HCT116 (cell line): ENCODE results near the gene C10orf105. TPM values are rescaled to one million over a fixed set of nuclear protein-coding genes. Genes with fewer than 3 reads are reported as not detected.

Source experiments
- ATAC-seq: fragments of 200-7000 bp; cut with Tn5 transposase; 2 replicates; pipeline ENCODE4 v1.9.1; 2020; ENCODE audit warnings: mild to moderate bottlenecking, moderate library complexity
- BruUV-seq: library from RNA; stranded (reverse); fragments of 400-500 nt; replicated peaks from 2 replicates; lab custom pipeline; 2021; lab: Mats Ljungman, UMichigan
- CTCF ChIA-PET: fragments of 300-600 bp; sonication (Branson Sonifier 250); formaldehyde crosslinking; loops from one replicate; lab custom pipeline; 2021; ENCODE audit warnings: antibody characterized with exemption; lab: Charles Lee
- POLR2A ChIA-PET: fragments of 300-600, 350-600 bp; sonication (Branson Sonifier 250); formaldehyde crosslinking; loops from one replicate; lab custom pipeline; 2021; ENCODE audit warnings: antibody characterized with exemption; lab: Charles Lee
- RAD21 ChIA-PET, 2 experiments: fragments of 300-600 bp; sonication (Branson Sonifier 250); formaldehyde crosslinking; loops; one replicate each; lab custom pipeline; 2023; ENCODE audit warnings: low total read pairs in 2 of 2; ENCODE audit not compliant: uncharacterized antibody in 2 of 2, unreplicated experiment in 2 of 2, low non-redundant PET in 1 of 2; lab: Charles Lee
- DNase-seq: peaks from one replicate; pipeline ENCODE4 v3.0.0-alpha.2; 2010; ENCODE audit warnings: low read depth, low spot score
- H2AFZ ChIP-seq: fragments of 200-600 bp; shearing (Covaris generic), sonication (generic); 2 replicates; pipeline ENCODE4 v1.6.1; 2017; ENCODE audit warnings: low read depth, mixed run types, mixed read lengths, antibody characterized with exemption, low read length; ENCODE audit not compliant: poor library complexity, severe bottlenecking
- H3K27ac ChIP-seq: 2 replicates; pipeline ENCODE4 v1.5.1; 2012; ENCODE audit warnings: low read depth, low read length
- H3K27me3 ChIP-seq: fragments of 200-600 bp; sonication (generic); 2 replicates; pipeline ENCODE4 v1.6.1; 2016; ENCODE audit warnings: mixed run types, low read length, mixed read lengths; ENCODE audit not compliant: insufficient read depth
- H3K36me3 ChIP-seq, 2 experiments: fragments of 200-500 bp in 1 of 2; fragments of 200-600 bp in 1 of 2; sonication (Bioruptor generic) in 1 of 2; sonication (generic) in 1 of 2; 2 replicates each; pipeline versions ENCODE4 v1.5.1 to v1.6.1; 2014 to 2016; ENCODE audit warnings: low read length in 2 of 2, inconsistent platforms in 1 of 2, mixed read lengths in 1 of 2, mixed run types in 1 of 2; ENCODE audit not compliant: insufficient read depth in 2 of 2, control insufficient read depth in 1 of 2
- H3K4me1 ChIP-seq, 2 experiments: fragments of 200-600 bp in 1 of 2; sonication (generic) in 1 of 2; 2 replicates each; pipeline versions ENCODE4 v1.5.1 to v1.6.1; 2012 to 2017; ENCODE audit warnings: low read length in 2 of 2, inconsistent platforms in 1 of 2, mild to moderate bottlenecking in 1 of 2, mixed read lengths in 1 of 2, mixed run types in 1 of 2, moderate library complexity in 1 of 2; ENCODE audit not compliant: insufficient read depth in 2 of 2, control insufficient read depth in 1 of 2
- H3K4me2 ChIP-seq: fragments of 200-600 bp; sonication (generic); 2 replicates; pipeline ENCODE4 v1.6.1; 2017; ENCODE audit warnings: mixed run types, low read length, mixed read lengths
- H3K4me3 ChIP-seq, 2 experiments: fragments of 200-600 bp in 1 of 2; sonication (generic) in 1 of 2; replicated peaks in 1 of 2; 2 replicates each; pipeline ENCODE4 v1.5.1; 2011 to 2016; ENCODE audit warnings: low read length in 2 of 2, control low read depth in 1 of 2, low read depth in 1 of 2, mild to moderate bottlenecking in 1 of 2, mixed read lengths in 1 of 2, mixed run types in 1 of 2
- H3K79me2 ChIP-seq: fragments of 200-600 bp; sonication (generic); 2 replicates; pipeline ENCODE4 v1.6.1; 2017; ENCODE audit warnings: mild to moderate bottlenecking, mixed run types, low read length, moderate library complexity, mixed read lengths; ENCODE audit not compliant: insufficient read depth
- H3K9ac ChIP-seq: fragments of 200-600 bp; sonication (generic); 2 replicates; pipeline ENCODE4 v1.6.1; 2016; ENCODE audit warnings: low read length, mixed read lengths
- H3K9me2 ChIP-seq: fragments of 200-600 bp; sonication (generic), shearing (Covaris generic); 2 replicates; pipeline ENCODE4 v1.6.1; 2017; ENCODE audit warnings: mixed run types, mild to moderate bottlenecking, moderate library complexity; ENCODE audit not compliant: insufficient read depth
- H3K9me3 ChIP-seq, 2 experiments: fragments of 200-500 bp in 1 of 2; fragments of 200-600 bp in 1 of 2; sonication (Bioruptor generic) in 1 of 2; sonication (generic) in 1 of 2; 2 replicates each; pipeline ENCODE4 v1.6.1; 2014 to 2017; ENCODE audit warnings: low read length in 2 of 2, mixed read lengths in 2 of 2, inconsistent platforms in 1 of 2, low read depth in 1 of 2, mild to moderate bottlenecking in 1 of 2, mixed run types in 1 of 2, moderate library complexity in 1 of 2; ENCODE audit not compliant: control insufficient read depth in 1 of 2, insufficient read depth in 1 of 2
- H4K20me1 ChIP-seq: fragments of 200-600 bp; sonication (generic), shearing (Covaris generic); 2 replicates; pipeline ENCODE4 v1.6.1; 2017; ENCODE audit warnings: mixed run types, mild to moderate bottlenecking, moderate library complexity; ENCODE audit not compliant: insufficient read depth
- ATF3 ChIP-seq: IDR thresholded peaks from 2 replicates; pipeline ENCODE4 v1.6.1; 2012
- CBX3 ChIP-seq: IDR thresholded peaks from 2 replicates; pipeline ENCODE4 v1.6.1; 2012; ENCODE audit warnings: low read depth
- CEBPB ChIP-seq: IDR thresholded peaks from 2 replicates; pipeline ENCODE4 v1.6.1; 2012; ENCODE audit warnings: low read depth
- CTCF ChIP-seq, 3 experiments: fragments of 200-600 bp in 1 of 3; sonication (generic) in 1 of 3; IDR thresholded peaks in 2 of 3; conservative IDR thresholded peaks in 1 of 3; 2 replicates each; pipeline ENCODE4 v1.5.1; 2012 to 2017; ENCODE audit warnings: low read depth in 2 of 3, low read length in 2 of 3, antibody characterized with exemption in 1 of 3, borderline replicate concordance in 1 of 3, control low read depth in 1 of 3, mild to moderate bottlenecking in 1 of 3, mixed read lengths in 1 of 3, mixed run types in 1 of 3, moderate library complexity in 1 of 3; ENCODE audit not compliant: insufficient read depth in 1 of 3
- EZH2 ChIP-seq: fragments of 200-600 bp; sonication (generic); IDR thresholded peaks from 2 replicates; pipeline ENCODE4 v1.6.1; 2017; ENCODE audit warnings: antibody characterized with exemption, mixed run types
- EZH2phosphoT487 ChIP-seq: fragments of 200-600 bp; IDR thresholded peaks from 2 replicates; pipeline ENCODE4 v1.6.1; 2018; ENCODE audit warnings: antibody characterized with exemption, borderline replicate concordance
- FOSL1 ChIP-seq: IDR thresholded peaks from 2 replicates; pipeline ENCODE4 v1.6.1; 2012; ENCODE audit warnings: low read depth
- JUND ChIP-seq: IDR thresholded peaks from 2 replicates; pipeline ENCODE4 v1.6.1; 2012
- MAX ChIP-seq: IDR thresholded peaks from 2 replicates; pipeline ENCODE4 v1.6.1; 2012
- POLR2A ChIP-seq: IDR thresholded peaks from 2 replicates; pipeline ENCODE4 v1.7.0; 2011; ENCODE audit warnings: borderline replicate concordance; ENCODE audit not compliant: insufficient read depth, insufficient read length; ENCODE audit errors: extremely low read depth
- RAD21 ChIP-seq: IDR thresholded peaks from 2 replicates; pipeline ENCODE4 v1.6.1; 2012; ENCODE audit warnings: low read depth, mild to moderate bottlenecking
- SIN3A ChIP-seq: IDR thresholded peaks from 2 replicates; pipeline ENCODE4 v1.6.1; 2012; ENCODE audit warnings: low read depth
- SP1 ChIP-seq: IDR thresholded peaks from 2 replicates; pipeline ENCODE4 v1.6.1; 2012; ENCODE audit warnings: low read depth
- SRF ChIP-seq: IDR thresholded peaks from 2 replicates; pipeline ENCODE4 v1.6.1; 2012; ENCODE audit warnings: low read depth
- TCF7L2 ChIP-seq: IDR thresholded peaks from 2 replicates; pipeline ENCODE4 v1.7.0; 2011; ENCODE audit warnings: borderline replicate concordance, inconsistent platforms; ENCODE audit not compliant: insufficient read depth, insufficient read length; ENCODE audit errors: extremely low read depth
- YY1 ChIP-seq: IDR thresholded peaks from 2 replicates; pipeline ENCODE4 v1.6.1; 2011; ENCODE audit warnings: low read length, low read depth, moderate library complexity, mild to moderate bottlenecking; ENCODE audit not compliant: insufficient replicate concordance; ENCODE audit errors: extremely low read depth
- ZBTB33 ChIP-seq: IDR thresholded peaks from 2 replicates; pipeline ENCODE4 v1.6.1; 2011; ENCODE audit warnings: mild to moderate bottlenecking, low read length, moderate library complexity; ENCODE audit not compliant: insufficient replicate concordance; ENCODE audit errors: extremely low read depth
- ZFX ChIP-seq: fragments of 450-650 bp; IDR thresholded peaks from 2 replicates; pipeline ENCODE4 v1.6.1; 2017
- ZNF274 ChIP-seq: fragments of 200-500 bp; sonication (Bioruptor generic); IDR thresholded peaks from 2 replicates; pipeline ENCODE4 v1.6.1; 2014; ENCODE audit warnings: mild to moderate bottlenecking, low read depth, low read length, inconsistent platforms
- intact Hi-C: fragments of 100-400 bp; cut with micrococcal nuclease; formaldehyde crosslinking; loops from 2 replicates; pipeline ENCODE4 v1.10.0; 2022
- total RNA-seq: library from RNA; stranded (reverse); gene quantifications from one replicate; pipeline ENCODE4 v1.2.1, GENCODE V29; 2021; ENCODE audit not compliant: unreplicated experiment

The C10orf105 gene
- total RNA-seq, 1 experiment from 2014 or later = not detected

GRCh38 chr10:71727738-71728737 is 8.5 kb upstream of the C10orf105 start:
- Histone ChIP-seq H3K27me3 (no peaks in the 10 kb centered on the region), H4K20me1 (no peaks in the 10 kb centered on the region), H3K4me3 (no peak overlapping the region), H3K9me3 (no peaks in the 10 kb centered on the region), H3K4me2 (peak overlapping the region; percentile 1; the same call in 1 of the 2 replicates), H3K9ac (no peak overlapping the region), H3K9me2 (no peaks in the 10 kb centered on the region), H3K79me2 (no peaks in the 10 kb centered on the region), H3K36me3 (no peaks in the 10 kb centered on the region), H3K4me1 (peaks cover 6 to 33% of the 10 kb centered on the region in 2 experiments; a peak in 3 of 4 replicates), H2AFZ (no peak overlapping the region), H3K27ac (no peak overlapping the region)
- ChIA-PET CTCF (interaction anchor here (0.7 to 1.7 kb wide), 2 partner anchors 23 to 31 kb away, joined by 4 to 7 read pairs; no protein-coding TSS in a partner anchor), RAD21 (no interaction called here), POLR2A (no interaction called here)
- intact Hi-C loops = no loop called here
- no peak for DNase-seq
- TF ChIP-seq SP1 (no peak), ZBTB33 (no peak), MAX (no peak), ATF3 (no peak), FOSL1 (no peak), CEBPB (no peak), EZH2 (no peak), ZFX (no peak), ZNF274 (no peak), JUND (no peak), SIN3A (no peak), POLR2A (no peak), TCF7L2 (no peak), SRF (no peak), YY1 (no peak), CTCF (IDR thresholded peaks at IDR 0.05 in 2 of 3, conservative IDR thresholded peaks at IDR 0.05 in 1 of 3; ENCODE audit: borderline replicate concordance in 1 of 3, insufficient read depth in 1 of 3, low read depth in 2 of 3, low read length in 2 of 3) (no peak), EZH2phosphoT487 (no peak), CBX3 (no peak), RAD21 (no peak)
- ATAC-seq = no peak
- BruUV-seq = no TSS peak
